Measurements from ENCODE around the gene GPRC5C. TPM values are rescaled to one million over a fixed set of nuclear protein-coding genes. Genes with fewer than 3 reads are reported as not detected.

The GPRC5C gene
- total and polyA plus RNA-seq, 4 donors, result 34.2 to 195 (median 119) TPM

DNA sequence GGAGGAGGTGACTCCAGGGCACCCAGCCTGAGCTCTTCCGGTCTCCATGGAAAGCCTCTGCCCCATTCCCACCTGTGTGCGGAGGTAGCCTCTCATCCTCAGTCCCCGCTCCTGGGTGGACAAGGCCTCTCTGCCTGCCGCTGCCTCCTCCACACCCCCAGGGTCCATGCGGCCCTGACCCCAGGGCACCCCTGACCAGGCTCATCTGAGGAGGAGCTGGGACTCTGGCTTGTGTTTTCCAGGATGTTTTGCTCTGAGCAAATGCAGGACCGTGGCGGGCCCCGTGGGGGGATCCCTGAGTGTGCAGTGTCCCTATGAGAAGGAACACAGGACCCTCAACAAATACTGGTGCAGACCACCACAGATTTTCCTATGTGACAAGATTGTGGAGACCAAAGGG, 41.4 kb downstream of the GPRC5C start:
- no peak overlapping the region for H3K27ac ChIP-seq (ENCODE audit: low read depth in 1 of 2, low read length in 2 of 2)
- H3K9me3 ChIP-seq (ENCODE audit: control insufficient read depth in 4 of 4, low read length in 3 of 4), result no peaks in the 10 kb centered on the region
- H3K36me3 ChIP-seq (ENCODE audit: control insufficient read depth in 4 of 4, insufficient read depth in 3 of 4, low read depth in 1 of 4, low read length in 3 of 4), result no peaks in the 10 kb centered on the region
- H3K27me3 ChIP-seq (ENCODE audit: control insufficient read depth in 4 of 4, insufficient read depth in 4 of 4, low read length in 3 of 4), result no peaks in the 10 kb centered on the region
- no peak overlapping the region for H3K4me3 ChIP-seq (ENCODE audit: low read depth in 1 of 3, low read length in 3 of 3)
- TF ChIP-seq JUND (IDR thresholded peaks at IDR 0.05) (no peak), RXRA (IDR thresholded peaks at IDR 0.05) (no peak), FOXA2 (IDR thresholded peaks at IDR 0.05) (no peak), HNF4G (IDR thresholded peaks at IDR 0.05) (no peak), SP1 (IDR thresholded peaks at IDR 0.05) (no peak), GABPA (IDR thresholded peaks at IDR 0.05 in 1 of 2, conservative IDR thresholded peaks at IDR 0.05 in 1 of 2) (no peak), HNF4A (conservative IDR thresholded peaks at IDR 0.05) (no peak), NR2F2 (IDR thresholded peaks at IDR 0.05) (no peak), YY1 (IDR thresholded peaks at IDR 0.05) (no peak), EGR1 (IDR thresholded peaks at IDR 0.05; ENCODE audit: low read depth in 2 of 2) (no peak)
- TF ChIP-seq, protein P1, sequence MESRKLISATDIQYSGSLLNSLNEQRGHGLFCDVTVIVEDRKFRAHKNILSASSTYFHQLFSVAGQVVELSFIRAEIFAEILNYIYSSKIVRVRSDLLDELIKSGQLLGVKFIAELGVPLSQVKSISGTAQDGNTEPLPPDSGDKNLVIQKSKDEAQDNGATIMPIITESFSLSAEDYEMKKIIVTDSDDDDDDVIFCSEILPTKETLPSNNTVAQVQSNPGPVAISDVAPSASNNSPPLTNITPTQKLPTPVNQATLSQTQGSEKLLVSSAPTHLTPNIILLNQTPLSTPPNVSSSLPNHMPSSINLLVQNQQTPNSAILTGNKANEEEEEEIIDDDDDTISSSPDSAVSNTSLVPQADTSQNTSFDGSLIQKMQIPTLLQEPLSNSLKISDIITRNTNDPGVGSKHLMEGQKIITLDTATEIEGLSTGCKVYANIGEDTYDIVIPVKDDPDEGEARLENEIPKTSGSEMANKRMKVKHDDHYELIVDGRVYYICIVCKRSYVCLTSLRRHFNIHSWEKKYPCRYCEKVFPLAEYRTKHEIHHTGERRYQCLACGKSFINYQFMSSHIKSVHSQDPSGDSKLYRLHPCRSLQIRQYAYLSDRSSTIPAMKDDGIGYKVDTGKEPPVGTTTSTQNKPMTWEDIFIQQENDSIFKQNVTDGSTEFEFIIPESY (IDR thresholded peaks at IDR 0.05), result no peak
- TF ChIP-seq, protein P2, sequence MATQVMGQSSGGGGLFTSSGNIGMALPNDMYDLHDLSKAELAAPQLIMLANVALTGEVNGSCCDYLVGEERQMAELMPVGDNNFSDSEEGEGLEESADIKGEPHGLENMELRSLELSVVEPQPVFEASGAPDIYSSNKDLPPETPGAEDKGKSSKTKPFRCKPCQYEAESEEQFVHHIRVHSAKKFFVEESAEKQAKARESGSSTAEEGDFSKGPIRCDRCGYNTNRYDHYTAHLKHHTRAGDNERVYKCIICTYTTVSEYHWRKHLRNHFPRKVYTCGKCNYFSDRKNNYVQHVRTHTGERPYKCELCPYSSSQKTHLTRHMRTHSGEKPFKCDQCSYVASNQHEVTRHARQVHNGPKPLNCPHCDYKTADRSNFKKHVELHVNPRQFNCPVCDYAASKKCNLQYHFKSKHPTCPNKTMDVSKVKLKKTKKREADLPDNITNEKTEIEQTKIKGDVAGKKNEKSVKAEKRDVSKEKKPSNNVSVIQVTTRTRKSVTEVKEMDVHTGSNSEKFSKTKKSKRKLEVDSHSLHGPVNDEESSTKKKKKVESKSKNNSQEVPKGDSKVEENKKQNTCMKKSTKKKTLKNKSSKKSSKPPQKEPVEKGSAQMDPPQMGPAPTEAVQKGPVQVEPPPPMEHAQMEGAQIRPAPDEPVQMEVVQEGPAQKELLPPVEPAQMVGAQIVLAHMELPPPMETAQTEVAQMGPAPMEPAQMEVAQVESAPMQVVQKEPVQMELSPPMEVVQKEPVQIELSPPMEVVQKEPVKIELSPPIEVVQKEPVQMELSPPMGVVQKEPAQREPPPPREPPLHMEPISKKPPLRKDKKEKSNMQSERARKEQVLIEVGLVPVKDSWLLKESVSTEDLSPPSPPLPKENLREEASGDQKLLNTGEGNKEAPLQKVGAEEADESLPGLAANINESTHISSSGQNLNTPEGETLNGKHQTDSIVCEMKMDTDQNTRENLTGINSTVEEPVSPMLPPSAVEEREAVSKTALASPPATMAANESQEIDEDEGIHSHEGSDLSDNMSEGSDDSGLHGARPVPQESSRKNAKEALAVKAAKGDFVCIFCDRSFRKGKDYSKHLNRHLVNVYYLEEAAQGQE (IDR thresholded peaks at IDR 0.05), result no peak
- TF ChIP-seq, protein P3, sequence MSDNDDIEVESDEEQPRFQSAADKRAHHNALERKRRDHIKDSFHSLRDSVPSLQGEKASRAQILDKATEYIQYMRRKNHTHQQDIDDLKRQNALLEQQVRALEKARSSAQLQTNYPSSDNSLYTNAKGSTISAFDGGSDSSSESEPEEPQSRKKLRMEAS (IDR thresholded peaks at IDR 0.05), result no peak
- TF ChIP-seq, protein P4, sequence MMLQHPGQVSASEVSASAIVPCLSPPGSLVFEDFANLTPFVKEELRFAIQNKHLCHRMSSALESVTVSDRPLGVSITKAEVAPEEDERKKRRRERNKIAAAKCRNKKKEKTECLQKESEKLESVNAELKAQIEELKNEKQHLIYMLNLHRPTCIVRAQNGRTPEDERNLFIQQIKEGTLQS (IDR thresholded peaks at IDR 0.05), result no peak
- TF ChIP-seq, protein P5, sequence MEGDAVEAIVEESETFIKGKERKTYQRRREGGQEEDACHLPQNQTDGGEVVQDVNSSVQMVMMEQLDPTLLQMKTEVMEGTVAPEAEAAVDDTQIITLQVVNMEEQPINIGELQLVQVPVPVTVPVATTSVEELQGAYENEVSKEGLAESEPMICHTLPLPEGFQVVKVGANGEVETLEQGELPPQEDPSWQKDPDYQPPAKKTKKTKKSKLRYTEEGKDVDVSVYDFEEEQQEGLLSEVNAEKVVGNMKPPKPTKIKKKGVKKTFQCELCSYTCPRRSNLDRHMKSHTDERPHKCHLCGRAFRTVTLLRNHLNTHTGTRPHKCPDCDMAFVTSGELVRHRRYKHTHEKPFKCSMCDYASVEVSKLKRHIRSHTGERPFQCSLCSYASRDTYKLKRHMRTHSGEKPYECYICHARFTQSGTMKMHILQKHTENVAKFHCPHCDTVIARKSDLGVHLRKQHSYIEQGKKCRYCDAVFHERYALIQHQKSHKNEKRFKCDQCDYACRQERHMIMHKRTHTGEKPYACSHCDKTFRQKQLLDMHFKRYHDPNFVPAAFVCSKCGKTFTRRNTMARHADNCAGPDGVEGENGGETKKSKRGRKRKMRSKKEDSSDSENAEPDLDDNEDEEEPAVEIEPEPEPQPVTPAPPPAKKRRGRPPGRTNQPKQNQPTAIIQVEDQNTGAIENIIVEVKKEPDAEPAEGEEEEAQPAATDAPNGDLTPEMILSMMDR (IDR thresholded peaks at IDR 0.05; ENCODE audit: low read depth, low read length, missing input control), result no peak
- no peak for DNase-seq (ENCODE audit: low spot score)
- H3K4me1 ChIP-seq (ENCODE audit: control insufficient read depth in 4 of 4, insufficient read depth in 4 of 4, low read length in 3 of 4), result no peaks in the 10 kb centered on the region
- H3K9ac ChIP-seq (ENCODE audit: low read depth in 1 of 2, low read length in 2 of 2), result no peak overlapping the region
- 80% methylated on average over 8 of the region's 8 CpGs for WGBS

All from liver (tissue), 9 donors.